ENCODE results near the gene PPFIBP2.

DNA sequence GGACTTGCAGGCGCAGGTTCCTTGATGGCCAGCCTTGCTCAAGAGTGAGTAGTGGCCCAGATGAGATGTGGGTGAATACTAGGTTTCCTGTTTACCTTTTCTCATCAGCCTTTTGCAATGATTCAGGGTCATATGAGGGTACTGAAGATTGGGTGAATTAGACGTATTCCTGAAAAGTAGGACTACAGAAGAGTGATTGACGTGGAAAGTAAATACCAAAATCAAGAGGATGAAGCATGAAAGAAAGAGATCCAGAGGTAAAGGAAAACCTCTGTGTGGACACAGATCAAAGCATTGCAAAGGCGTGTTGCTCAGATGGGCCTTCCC is 99.6 kb downstream of the PPFIBP2 start:
- TF ChIP-seq TOE1 (CRISPR knock-in tag; IDR thresholded peaks at IDR 0.05), result no peak
- no peak for TF ChIP-seq ZNF230 (CRISPR knock-in tag; IDR thresholded peaks at IDR 0.05)
- TF ChIP-seq, protein P1, sequence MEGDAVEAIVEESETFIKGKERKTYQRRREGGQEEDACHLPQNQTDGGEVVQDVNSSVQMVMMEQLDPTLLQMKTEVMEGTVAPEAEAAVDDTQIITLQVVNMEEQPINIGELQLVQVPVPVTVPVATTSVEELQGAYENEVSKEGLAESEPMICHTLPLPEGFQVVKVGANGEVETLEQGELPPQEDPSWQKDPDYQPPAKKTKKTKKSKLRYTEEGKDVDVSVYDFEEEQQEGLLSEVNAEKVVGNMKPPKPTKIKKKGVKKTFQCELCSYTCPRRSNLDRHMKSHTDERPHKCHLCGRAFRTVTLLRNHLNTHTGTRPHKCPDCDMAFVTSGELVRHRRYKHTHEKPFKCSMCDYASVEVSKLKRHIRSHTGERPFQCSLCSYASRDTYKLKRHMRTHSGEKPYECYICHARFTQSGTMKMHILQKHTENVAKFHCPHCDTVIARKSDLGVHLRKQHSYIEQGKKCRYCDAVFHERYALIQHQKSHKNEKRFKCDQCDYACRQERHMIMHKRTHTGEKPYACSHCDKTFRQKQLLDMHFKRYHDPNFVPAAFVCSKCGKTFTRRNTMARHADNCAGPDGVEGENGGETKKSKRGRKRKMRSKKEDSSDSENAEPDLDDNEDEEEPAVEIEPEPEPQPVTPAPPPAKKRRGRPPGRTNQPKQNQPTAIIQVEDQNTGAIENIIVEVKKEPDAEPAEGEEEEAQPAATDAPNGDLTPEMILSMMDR (CRISPR knock-in tag; IDR thresholded peaks at IDR 0.05), result no peak
- TF ChIP-seq, protein P2, sequence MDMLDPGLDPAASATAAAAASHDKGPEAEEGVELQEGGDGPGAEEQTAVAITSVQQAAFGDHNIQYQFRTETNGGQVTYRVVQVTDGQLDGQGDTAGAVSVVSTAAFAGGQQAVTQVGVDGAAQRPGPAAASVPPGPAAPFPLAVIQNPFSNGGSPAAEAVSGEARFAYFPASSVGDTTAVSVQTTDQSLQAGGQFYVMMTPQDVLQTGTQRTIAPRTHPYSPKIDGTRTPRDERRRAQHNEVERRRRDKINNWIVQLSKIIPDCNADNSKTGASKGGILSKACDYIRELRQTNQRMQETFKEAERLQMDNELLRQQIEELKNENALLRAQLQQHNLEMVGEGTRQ (IDR thresholded peaks at IDR 0.05; ENCODE audit: low read depth, low read length), result no peak
- TF ChIP-seq, protein P2 (CRISPR knock-in tag; IDR thresholded peaks at IDR 0.05; ENCODE audit: borderline replicate concordance), result no peak
- TF ChIP-seq, protein P3, sequence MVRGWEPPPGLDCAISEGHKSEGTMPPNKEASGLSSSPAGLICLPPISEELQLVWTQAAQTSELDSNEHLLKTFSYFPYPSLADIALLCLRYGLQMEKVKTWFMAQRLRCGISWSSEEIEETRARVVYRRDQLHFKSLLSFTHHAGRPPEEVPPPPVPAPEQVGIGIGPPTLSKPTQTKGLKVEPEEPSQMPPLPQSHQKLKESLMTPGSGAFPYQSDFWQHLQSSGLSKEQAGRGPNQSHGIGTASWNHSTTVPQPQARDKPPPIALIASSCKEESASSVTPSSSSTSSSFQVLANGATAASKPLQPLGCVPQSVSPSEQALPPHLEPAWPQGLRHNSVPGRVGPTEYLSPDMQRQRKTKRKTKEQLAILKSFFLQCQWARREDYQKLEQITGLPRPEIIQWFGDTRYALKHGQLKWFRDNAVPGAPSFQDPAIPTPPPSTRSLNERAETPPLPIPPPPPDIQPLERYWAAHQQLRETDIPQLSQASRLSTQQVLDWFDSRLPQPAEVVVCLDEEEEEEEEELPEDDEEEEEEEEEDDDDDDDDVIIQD (CRISPR knock-in tag; IDR thresholded peaks at IDR 0.05; ENCODE audit: low read depth), result no peak
- no peak for TF ChIP-seq TOPORS (CRISPR knock-in tag; IDR thresholded peaks at IDR 0.05)
- TF ChIP-seq JUND (CRISPR knock-in tag; IDR thresholded peaks at IDR 0.05), result no peak
- no peak for TF ChIP-seq ZNF792 (CRISPR knock-in tag; IDR thresholded peaks at IDR 0.05)
- no peak for TF ChIP-seq ZSCAN29 (CRISPR knock-in tag; conservative IDR thresholded peaks at IDR 0.05)
- TF ChIP-seq ATF3 (CRISPR knock-in tag; IDR thresholded peaks at IDR 0.05), result no peak
- TF ChIP-seq NFE2 (CRISPR knock-in tag; IDR thresholded peaks at IDR 0.05), result no peak
- TF ChIP-seq ARID2 (CRISPR knock-in tag; IDR thresholded peaks at IDR 0.05; ENCODE audit: borderline replicate concordance), result no peak
- TF ChIP-seq SMAD3 (CRISPR knock-in tag; IDR thresholded peaks at IDR 0.05), result no peak
